Measurements from ENCODE around the gene APOA1.
"Not testable (repeated sequence)": the region's sequence is repeated elsewhere in the genome, so short reads cannot be mapped to it uniquely, and the experiment has no call there.

Gene APOA1

DNA sequence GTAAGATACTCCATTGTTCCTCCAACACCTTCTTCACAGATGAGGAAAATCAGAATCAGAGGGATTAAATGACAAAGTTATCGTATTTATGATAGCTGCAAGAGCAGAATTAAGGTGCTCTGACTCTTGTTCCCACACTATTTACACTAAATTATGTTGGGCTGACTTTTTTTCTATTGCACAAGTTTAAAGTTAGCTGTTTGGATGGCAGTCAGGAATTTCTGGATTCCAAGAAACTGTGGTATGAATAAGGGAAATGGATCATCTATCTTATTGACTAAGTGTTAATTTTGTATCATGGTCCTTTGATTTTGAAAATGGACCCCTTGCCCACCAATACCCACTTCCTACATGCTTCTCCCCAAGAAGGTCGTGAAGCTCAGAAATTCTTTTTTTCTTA is 19.9 kb upstream of the APOA1 start:
- DNase-seq = no peak

- DNase-seq = no peak
Measured at GRCh38 chr11:116856423-116856822, 19.0 kb upstream of the APOA1 start.

GRCh38 chr11:116855413-116855812 is 18.0 kb upstream of the APOA1 start:
- DNase-seq = no peak

DNA sequence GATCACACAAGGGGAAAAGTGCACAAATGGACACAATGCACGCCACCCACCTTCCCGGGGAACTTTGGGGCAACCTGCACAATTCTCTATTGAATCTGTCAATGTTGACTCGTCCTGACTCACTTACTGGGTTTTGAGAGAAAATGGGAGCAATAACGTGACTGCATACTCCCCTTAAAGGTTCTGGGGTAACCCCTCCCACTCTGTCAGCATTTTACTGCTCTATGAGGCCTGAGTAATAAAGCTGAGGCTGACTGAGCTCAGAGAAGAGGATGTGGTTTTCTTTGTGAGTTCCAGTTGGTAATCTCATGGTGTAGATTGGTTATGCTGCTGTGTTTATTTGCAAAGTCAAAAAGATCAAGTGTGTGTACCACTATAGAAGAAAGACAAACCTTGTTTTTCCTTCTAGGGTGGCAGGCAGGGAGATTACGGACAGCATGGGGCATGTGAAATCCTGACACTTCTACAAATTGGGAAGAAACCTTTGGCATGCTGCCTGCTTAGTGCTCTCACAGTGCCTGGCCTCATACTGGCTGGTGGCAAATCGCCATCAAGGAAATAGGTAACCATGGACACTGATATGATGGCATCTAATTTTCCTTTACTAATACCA is 16.1 kb upstream of the APOA1 start:
- DNase-seq = no peak

- DNase-seq = no peak
Measured at GRCh38 chr11:116852261-116853031, 15.0 kb upstream of the APOA1 start.

- DNase-seq = no peak
Measured at GRCh38 chr11:116851626-116852025, 14.2 kb upstream of the APOA1 start.

GRCh38 chr11:116849486-116849885 is 12.1 kb upstream of the APOA1 start:
- no peak for DNase-seq

- DNase-seq = no peak
Measured at GRCh38 chr11:116849060-116849459, 11.6 kb upstream of the APOA1 start.

- no peak for DNase-seq
Measured at GRCh38 chr11:116847612-116848011, 10.2 kb upstream of the APOA1 start.

GRCh38 chr11:116844722-116845121 is 7.3 kb upstream of the APOA1 start:
- DNase-seq = no peak

GRCh38 chr11:116843661-116844060 is 6.2 kb upstream of the APOA1 start:
- DNase-seq = no peak

DNA sequence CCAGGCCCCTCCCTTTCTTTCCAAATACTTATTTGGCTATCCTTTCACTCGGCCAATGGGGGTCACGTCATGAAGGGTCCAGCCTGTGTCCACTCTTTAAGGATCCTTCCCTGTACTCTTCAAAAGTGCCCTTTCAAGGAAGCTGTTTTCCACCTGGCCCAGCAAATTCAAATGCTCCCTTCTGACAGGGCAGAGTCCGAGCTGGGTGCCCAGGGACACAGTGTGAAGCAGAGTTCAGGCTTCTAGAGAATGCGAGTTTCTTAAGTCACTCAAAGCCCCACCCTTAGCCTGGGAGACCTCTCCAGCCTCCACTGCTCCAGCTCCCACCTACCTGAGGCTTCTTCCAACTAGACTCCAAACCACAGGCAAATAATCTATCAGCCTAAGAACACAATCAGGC is 5.5 kb upstream of the APOA1 start:
- no peak for DNase-seq

GRCh38 chr11:116842117-116842516 is 4.7 kb upstream of the APOA1 start:
- DNase-seq = no peak

GRCh38 chr11:116840746-116841296 is 3.4 kb upstream of the APOA1 start:
- DNase-seq = no peak

DNA sequence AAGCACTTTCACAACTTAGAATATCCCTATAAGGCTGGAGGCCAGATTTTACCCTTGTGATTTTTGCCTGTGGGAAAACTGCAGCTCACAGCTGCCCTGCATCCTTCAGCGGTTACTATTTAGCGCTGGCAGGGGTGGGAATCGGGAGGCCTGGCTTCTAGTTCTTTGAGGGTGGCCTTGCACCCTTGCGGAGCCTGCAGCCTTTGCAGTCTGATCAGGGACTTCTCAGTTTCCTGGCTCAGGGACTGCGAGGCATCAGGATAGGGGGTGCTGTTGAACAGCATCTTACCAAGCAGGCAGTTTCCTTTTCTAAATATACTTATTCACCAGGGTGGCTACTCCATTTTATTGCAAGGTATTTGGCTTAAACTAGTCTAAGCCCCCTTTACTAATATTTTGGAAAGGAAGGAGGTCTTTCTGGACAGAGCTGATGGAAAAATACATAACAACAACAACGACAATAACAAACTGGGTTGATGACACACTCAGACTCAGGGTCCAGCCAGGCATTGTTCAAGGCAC is 2.9 kb upstream of the APOA1 start:
- DNase-seq = no peak

DNA sequence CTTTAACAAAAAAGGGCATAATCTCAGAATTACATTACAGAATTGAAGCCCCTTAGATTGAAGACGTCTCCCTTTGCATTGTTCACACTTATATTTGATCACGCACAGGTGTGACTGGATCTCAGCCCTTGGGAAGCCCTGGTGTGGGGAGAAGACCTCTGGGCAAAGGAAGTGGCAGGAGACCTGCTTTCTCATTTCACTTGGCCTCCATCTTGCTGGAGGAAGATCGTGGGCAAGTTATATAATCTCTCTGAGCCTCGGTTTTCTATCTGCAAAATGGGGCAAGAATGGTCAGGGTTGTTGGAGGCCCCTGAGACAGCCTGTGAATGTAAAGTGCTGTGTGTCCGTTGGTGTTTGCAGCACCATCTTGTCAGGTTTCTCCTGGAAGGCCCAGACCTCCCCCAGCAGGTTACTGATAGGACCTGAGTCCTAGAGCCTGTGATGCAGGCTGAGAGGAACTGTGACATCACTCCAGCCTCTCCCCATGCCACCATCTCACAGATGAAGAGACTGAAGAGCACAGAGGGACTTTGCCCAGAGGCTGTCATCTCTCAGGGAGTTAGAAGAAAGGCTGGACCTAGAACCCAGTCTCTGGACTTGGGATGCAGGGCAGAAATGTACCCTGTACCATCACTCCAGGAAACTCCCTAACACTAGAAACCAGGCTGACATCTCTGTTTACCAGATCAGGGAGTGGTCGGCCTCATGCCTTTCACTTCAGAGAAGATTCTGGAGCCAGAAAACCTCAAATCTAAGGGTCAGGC is 1.1 kb upstream of the APOA1 start:
- DNase-seq = no peak

GRCh38 chr11:116836632-116836991 is 810 bp downstream of the APOA1 start:
- no peak for DNase-seq

DNA sequence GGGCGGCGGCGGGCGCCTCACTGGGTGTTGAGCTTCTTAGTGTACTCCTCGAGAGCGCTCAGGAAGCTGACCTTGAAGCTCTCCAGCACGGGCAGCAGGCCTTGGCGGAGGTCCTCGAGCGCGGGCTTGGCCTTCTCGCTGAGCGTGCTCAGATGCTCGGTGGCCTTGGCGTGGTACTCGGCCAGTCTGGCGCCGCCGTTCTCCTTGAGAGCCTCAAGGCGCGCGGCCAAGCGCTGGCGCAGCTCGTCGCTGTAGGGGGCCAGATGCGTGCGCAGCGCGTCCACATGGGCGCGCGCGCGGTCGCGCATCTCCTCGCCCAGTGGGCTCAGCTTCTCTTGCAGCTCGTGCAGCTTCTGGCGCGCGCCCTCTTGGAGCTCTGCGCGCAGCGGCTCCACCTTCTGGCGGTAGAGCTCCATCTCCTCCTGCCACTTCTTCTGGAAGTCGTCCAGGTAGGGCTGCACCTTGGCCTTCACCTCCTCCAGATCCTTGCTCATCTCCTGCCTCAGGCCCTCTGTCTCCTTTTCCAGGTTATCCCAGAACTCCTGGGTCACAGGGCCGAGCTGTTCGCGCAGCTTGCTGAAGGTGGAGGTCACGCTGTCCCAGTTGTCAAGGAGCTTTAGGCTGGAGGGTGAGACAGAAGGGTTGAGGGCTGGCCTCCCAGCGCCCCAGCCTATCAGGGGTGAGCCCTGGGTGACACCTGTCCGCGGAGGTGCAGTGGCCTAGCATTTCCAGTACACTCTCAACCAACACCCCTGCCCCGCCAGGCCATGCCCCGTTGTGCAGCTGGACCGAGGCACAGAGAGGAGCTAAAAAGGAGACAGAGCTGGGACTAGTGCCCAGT is 1.4 kb downstream of the APOA1 start:
- peak; percentile 85 to 86 for DNase-seq

GRCh38 chr11:116835042-116835772 is 2.2 kb downstream of the APOA1 start:
- DNase-seq = no peak

- not testable (repeated sequence) for DNase-seq
Measured at GRCh38 chr11:116834535-116835041, 2.8 kb downstream of the APOA1 start.

- DNase-seq = no peak
Measured at GRCh38 chr11:116833816-116834534, 3.4 kb downstream of the APOA1 start.

Measured in SHP77 (cell line).